ENCODE measurements around the gene EBF3.

Gene EBF3

GRCh38 chr10:129945526-129945925 lies 18.5 kb downstream of the EBF3 start:
- DNase-seq (ENCODE audit: low read depth in 3 of 3, low spot score in 1 of 3), result no peak

- no peak for DNase-seq (ENCODE audit: low read depth in 3 of 3, low spot score in 1 of 3)
These were observed 19.0 kb downstream of the EBF3 start for GRCh38 chr10:129945064-129945463.

GRCh38 chr10:129944456-129944855 lies 19.6 kb downstream of the EBF3 start:
- no peak for DNase-seq (ENCODE audit: low read depth in 3 of 3, low spot score in 1 of 3)

GRCh38 chr10:129942936-129943715 lies 20.9 kb downstream of the EBF3 start:
- no peak for DNase-seq (ENCODE audit: low read depth in 3 of 3, low spot score in 1 of 3)

- DNase-seq (ENCODE audit: low read depth in 3 of 3, low spot score in 1 of 3), result no peak
These were observed 21.7 kb downstream of the EBF3 start for GRCh38 chr10:129942391-129942790.

- no peak for DNase-seq (ENCODE audit: low read depth in 3 of 3, low spot score in 1 of 3)
These were observed 22.1 kb downstream of the EBF3 start for GRCh38 chr10:129942019-129942277.

GRCh38 chr10:129941199-129942018 lies 22.7 kb downstream of the EBF3 start:
- no peak for DNase-seq (ENCODE audit: low read depth in 3 of 3, low spot score in 1 of 3)

- DNase-seq (ENCODE audit: low read depth in 3 of 3, low spot score in 1 of 3), result no peak
These were observed 23.4 kb downstream of the EBF3 start for GRCh38 chr10:129940617-129941198.

GRCh38 chr10:129939416-129940275 lies 24.4 kb downstream of the EBF3 start:
- no peak for DNase-seq (ENCODE audit: low read depth in 3 of 3, low spot score in 1 of 3)

- no peak for DNase-seq (ENCODE audit: low read depth in 3 of 3, low spot score in 1 of 3)
These were observed 25.6 kb downstream of the EBF3 start for GRCh38 chr10:129938460-129938859.

- no peak for DNase-seq (ENCODE audit: low read depth in 3 of 3, low spot score in 1 of 3)
These were observed 26.7 kb downstream of the EBF3 start for GRCh38 chr10:129937351-129937751.

- no peak for DNase-seq (ENCODE audit: low read depth in 3 of 3, low spot score in 1 of 3)
These were observed 27.2 kb downstream of the EBF3 start for GRCh38 chr10:129936923-129937300.

GRCh38 chr10:129936266-129936922 lies 27.7 kb downstream of the EBF3 start:
- DNase-seq (ENCODE audit: low read depth in 3 of 3, low spot score in 1 of 3), result no peak

- DNase-seq (ENCODE audit: low read depth in 3 of 3, low spot score in 1 of 3), result no peak
These were observed 28.3 kb downstream of the EBF3 start for GRCh38 chr10:129935867-129936152.

GRCh38 chr10:129935102-129935866 lies 28.8 kb downstream of the EBF3 start:
- no peak for DNase-seq (ENCODE audit: low read depth in 3 of 3, low spot score in 1 of 3)

- no peak for DNase-seq (ENCODE audit: low read depth in 3 of 3, low spot score in 1 of 3)
These were observed 29.7 kb downstream of the EBF3 start for GRCh38 chr10:129934196-129934925.

- DNase-seq (ENCODE audit: low read depth in 3 of 3, low spot score in 1 of 3), result no peak
These were observed 30.5 kb downstream of the EBF3 start for GRCh38 chr10:129933456-129934092.

GRCh38 chr10:129932751-129933433 lies 31.2 kb downstream of the EBF3 start:
- no peak for DNase-seq (ENCODE audit: low read depth in 3 of 3, low spot score in 1 of 3)

- no peak for DNase-seq (ENCODE audit: low read depth in 3 of 3, low spot score in 1 of 3)
These were observed 31.9 kb downstream of the EBF3 start for GRCh38 chr10:129932182-129932581.
